ENCODE data around the gene SLC38A7.
A peak's percentile ranks its signal among the peaks of the same experiment; 100 is the strongest.

The SLC38A7 gene, protein sequence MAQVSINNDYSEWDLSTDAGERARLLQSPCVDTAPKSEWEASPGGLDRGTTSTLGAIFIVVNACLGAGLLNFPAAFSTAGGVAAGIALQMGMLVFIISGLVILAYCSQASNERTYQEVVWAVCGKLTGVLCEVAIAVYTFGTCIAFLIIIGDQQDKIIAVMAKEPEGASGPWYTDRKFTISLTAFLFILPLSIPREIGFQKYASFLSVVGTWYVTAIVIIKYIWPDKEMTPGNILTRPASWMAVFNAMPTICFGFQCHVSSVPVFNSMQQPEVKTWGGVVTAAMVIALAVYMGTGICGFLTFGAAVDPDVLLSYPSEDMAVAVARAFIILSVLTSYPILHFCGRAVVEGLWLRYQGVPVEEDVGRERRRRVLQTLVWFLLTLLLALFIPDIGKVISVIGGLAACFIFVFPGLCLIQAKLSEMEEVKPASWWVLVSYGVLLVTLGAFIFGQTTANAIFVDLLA

DNA sequence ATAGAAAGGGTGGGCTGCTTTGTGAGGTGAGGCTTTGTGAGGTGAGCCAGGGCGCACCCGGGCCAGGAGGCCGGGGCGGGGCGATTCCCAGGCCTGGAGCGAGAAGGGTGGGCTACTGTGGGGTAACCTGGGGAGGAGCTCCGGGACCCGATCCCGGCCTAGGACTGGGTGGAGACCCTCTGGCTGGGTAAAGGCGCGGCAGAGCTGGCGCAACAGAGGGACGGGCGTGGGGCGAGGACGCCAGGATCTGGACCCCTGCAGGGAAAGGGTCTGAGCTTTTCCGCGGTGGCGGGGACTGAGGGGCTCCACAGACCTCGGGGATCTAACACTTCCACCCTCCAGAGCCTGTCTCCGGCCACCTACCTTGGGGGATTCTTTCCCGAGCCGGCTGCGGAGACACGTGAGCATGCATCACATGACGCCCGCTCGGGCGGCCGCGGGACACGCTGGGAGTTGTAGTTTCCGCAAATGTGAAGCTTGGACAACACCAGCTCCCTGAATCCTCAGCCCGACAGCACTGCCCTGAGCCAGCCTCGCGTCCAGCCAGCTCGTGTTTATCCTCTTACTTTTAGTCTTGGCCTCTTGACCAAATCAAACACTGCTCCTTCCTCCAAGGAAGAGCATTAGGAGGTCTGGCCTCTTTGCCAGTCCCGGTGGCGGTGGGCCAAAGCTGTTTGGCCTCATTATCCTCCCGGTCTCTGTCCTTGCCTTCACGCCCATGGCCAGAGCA lies at the start of gene SLC38A7:
Gene SLC38A7, minus strand, starts transcription at position 417 of the 730 bp plus-strand sequence. CDS start 4,644 bp downstream, outside the sequence.
- H3K4me3 ChIP-seq (ENCODE audit: low read depth, low read length) = peak within 1 kb of the TSS; percentile 100
- TF ChIP-seq, protein P1, sequence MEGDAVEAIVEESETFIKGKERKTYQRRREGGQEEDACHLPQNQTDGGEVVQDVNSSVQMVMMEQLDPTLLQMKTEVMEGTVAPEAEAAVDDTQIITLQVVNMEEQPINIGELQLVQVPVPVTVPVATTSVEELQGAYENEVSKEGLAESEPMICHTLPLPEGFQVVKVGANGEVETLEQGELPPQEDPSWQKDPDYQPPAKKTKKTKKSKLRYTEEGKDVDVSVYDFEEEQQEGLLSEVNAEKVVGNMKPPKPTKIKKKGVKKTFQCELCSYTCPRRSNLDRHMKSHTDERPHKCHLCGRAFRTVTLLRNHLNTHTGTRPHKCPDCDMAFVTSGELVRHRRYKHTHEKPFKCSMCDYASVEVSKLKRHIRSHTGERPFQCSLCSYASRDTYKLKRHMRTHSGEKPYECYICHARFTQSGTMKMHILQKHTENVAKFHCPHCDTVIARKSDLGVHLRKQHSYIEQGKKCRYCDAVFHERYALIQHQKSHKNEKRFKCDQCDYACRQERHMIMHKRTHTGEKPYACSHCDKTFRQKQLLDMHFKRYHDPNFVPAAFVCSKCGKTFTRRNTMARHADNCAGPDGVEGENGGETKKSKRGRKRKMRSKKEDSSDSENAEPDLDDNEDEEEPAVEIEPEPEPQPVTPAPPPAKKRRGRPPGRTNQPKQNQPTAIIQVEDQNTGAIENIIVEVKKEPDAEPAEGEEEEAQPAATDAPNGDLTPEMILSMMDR (conservative IDR thresholded peaks at IDR 0.05; ENCODE audit: low read depth, low read length) = no peak
- peak; percentile 89 for DNase-seq (ENCODE audit: low read depth)

DNA sequence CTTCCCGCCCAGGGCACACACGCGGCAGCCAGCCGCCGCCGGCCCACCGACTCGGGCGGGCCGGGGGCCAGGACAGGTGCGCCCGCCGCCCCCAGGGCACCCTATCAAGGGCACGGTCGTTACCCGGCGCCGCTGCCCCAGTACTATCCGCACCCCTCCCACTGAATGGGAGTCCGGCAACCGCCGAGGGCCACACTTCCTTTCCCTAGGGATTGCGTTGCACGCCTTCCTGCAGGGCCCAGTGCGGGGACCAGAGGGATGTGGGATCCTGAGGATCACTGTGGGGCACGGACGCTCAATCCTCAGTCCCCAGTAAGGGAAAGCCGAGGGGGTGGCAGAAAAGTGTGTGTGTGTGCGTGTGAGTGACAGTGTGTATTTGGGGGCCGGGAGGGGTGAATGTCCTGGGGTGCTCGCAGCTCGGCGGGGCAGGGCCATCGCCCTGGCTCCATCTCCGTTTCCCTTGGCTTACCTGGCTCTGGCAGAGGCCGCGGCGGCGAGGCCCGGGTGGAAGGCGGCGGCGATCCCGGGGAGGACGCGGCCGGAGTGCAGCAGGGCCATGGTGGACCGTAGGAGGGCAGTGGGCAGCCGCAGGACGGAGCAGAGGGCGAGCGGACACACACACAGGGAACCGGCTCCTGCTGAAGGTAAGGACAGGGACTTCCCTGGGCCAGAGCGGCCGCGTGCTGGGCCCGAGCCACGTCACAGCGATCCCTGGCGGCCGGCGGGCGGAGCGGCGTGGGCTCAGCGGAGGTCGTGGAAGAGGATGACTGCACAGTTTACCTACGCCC lies 49.3 kb upstream of the SLC38A7 start, which contains the start of gene GOT2:
Gene GOT2, minus strand, starts transcription at position 646 of the 788 bp plus-strand sequence. Its CDS starts 88 bp downstream, at position 558.
- TF ChIP-seq, protein P1 (conservative IDR thresholded peaks at IDR 0.05; ENCODE audit: low read depth, low read length) = peak; percentile 69
- peak; percentile 89 for DNase-seq (ENCODE audit: low read depth)
- H3K4me3 ChIP-seq (ENCODE audit: low read depth, low read length) = peak within 1 kb of the TSS; percentile 98

DNA sequence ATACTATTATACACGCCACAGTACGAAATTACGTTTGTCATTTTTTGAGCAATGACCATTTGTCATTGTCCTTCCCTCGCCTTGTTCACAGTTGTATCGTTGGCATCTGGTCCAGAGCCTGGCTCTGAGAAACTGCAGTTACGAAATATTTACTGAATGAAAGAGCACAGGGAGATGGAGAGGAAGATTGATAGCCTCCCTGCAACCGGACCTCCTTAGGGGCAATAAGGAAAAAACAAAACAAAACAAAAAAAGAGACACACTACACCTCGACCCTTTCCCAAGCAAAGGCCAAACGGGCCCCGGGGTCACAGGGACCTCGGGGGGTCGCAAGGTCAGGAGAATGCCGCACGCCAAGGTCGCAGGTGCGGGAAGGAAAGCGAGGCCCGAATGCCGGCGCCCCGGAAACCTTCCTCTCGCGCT lies 48.7 kb upstream of the SLC38A7 start:
- peak overlapping the region; percentile 98 for H3K4me3 ChIP-seq (ENCODE audit: low read depth, low read length)
- peak; percentile 16 for DNase-seq (ENCODE audit: low read depth)
- TF ChIP-seq, protein P1 (conservative IDR thresholded peaks at IDR 0.05; ENCODE audit: low read depth, low read length) = no peak

DNA sequence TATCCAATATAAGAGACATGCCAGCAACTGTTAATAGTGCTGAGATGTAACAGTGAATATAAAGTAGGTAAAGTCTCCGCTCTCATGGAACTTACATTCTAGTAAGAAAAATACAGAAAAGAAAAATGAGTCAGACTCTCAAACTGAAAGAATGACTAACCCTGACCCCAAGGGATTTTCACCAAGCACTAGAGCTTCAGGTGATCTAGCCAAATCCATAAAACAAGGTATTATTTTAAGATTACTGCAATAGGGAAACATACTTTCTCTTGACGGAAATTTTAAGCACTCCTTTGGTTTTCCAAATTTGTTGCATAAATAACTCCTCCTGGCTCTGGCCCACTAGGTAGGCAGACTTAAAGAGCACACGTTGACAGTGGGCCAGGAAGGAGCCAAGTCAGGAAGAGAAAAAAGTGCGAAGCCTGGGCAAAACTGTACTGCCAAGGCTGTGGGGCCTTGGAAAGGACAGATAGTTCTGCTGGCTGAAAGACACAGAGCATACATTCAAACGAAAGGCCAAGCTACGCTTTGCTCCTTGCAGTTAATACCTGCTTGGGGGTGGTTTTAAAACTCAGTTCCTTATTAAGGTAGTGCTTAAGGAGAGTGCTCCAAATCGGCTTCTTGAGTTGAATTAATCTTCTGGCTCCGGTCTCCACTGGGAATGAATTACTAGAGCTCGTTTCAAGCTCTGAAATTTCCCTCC lies 48.1 kb upstream of the SLC38A7 start:
- DNase-seq (ENCODE audit: low read depth) = peak; percentile 51
- TF ChIP-seq, protein P1 (conservative IDR thresholded peaks at IDR 0.05; ENCODE audit: low read depth, low read length) = no peak
- peak overlapping the region; percentile 98 for H3K4me3 ChIP-seq (ENCODE audit: low read depth, low read length)

DNA sequence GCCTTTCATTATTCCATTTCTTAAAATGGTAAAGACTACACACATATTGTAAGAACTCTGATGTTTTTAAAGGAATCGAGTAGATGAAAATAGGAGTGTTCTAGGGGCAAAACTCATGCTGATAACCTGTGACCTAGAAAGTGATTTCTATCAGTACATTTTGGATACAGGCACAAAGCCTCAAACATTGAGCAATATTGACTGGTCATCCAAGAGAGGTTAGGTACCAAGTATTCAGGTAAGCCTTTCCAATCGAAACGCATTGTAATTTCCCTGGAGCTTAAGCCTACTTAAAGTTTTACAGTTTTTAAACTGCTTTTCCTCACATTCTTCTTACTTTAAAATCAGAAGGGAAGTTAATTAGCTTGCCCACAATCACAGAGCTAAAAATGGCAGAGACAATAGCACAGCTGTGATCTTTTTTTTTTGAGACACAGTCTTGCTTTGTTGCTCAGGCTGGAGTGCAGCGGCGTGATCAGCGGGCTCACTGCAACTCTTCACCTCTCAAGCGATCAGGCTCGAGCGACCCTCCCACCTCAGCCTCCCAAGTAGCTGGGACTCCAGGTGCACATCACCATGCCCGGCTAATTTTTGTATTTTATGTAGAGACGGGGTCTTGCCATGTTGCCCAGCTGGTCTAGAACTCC lies 46.3 kb upstream of the SLC38A7 start:
- H3K4me3 ChIP-seq (ENCODE audit: low read depth, low read length) = no peak overlapping the region
- TF ChIP-seq, protein P1 (conservative IDR thresholded peaks at IDR 0.05; ENCODE audit: low read depth, low read length) = no peak
- no peak for DNase-seq (ENCODE audit: low read depth)
